Ishikawa (cell line): ENCODE measurements around the gene TCFL5.

Experiments used
- CEBPB ChIP-seq: IDR thresholded peaks from 2 replicates; pipeline ENCODE4 v1.6.1; 2012
- CREB1 ChIP-seq: IDR thresholded peaks from 2 replicates; pipeline ENCODE4 v1.6.1; 2012; ENCODE audit warnings: low read depth
- EGR1 ChIP-seq: IDR thresholded peaks from 2 replicates; pipeline ENCODE4 v1.6.1; 2012
- EP300 ChIP-seq: IDR thresholded peaks from 2 replicates; pipeline ENCODE4 v1.6.1; 2012; ENCODE audit warnings: borderline replicate concordance
- FOXM1 ChIP-seq: IDR thresholded peaks from 2 replicates; pipeline ENCODE4 v1.6.1; 2012; ENCODE audit warnings: low read depth, borderline replicate concordance
- MAX ChIP-seq: IDR thresholded peaks from 2 replicates; pipeline ENCODE4 v1.6.1; 2012
- NFIC ChIP-seq: IDR thresholded peaks from 2 replicates; pipeline ENCODE4 v1.6.1; 2012
- RAD21 ChIP-seq: IDR thresholded peaks from 2 replicates; pipeline ENCODE4 v1.6.1; 2012; ENCODE audit warnings: low read depth
- REST ChIP-seq: IDR thresholded peaks from 2 replicates; pipeline ENCODE4 v1.6.1; 2012; ENCODE audit warnings: low read depth, mild to moderate bottlenecking
- TAF1 ChIP-seq: IDR thresholded peaks from 2 replicates; pipeline ENCODE4 v1.6.1; 2012; ENCODE audit warnings: low read depth, mild to moderate bottlenecking
- TCF12 ChIP-seq: IDR thresholded peaks from 2 replicates; pipeline ENCODE4 v1.6.1; 2012; ENCODE audit warnings: low read depth
- TEAD4 ChIP-seq: IDR thresholded peaks from 2 replicates; pipeline ENCODE4 v1.6.1; 2012
- YY1 ChIP-seq: IDR thresholded peaks from 2 replicates; pipeline ENCODE4 v1.6.1; 2012; ENCODE audit warnings: low read depth
- ZBTB7A ChIP-seq: IDR thresholded peaks from 2 replicates; pipeline ENCODE4 v1.6.1; 2012; ENCODE audit warnings: low read depth
- TF ChIP-seq, protein P1 (sequence below): IDR thresholded peaks from 2 replicates; pipeline ENCODE4 v1.6.1; 2012

Gene TCFL5

DNA sequence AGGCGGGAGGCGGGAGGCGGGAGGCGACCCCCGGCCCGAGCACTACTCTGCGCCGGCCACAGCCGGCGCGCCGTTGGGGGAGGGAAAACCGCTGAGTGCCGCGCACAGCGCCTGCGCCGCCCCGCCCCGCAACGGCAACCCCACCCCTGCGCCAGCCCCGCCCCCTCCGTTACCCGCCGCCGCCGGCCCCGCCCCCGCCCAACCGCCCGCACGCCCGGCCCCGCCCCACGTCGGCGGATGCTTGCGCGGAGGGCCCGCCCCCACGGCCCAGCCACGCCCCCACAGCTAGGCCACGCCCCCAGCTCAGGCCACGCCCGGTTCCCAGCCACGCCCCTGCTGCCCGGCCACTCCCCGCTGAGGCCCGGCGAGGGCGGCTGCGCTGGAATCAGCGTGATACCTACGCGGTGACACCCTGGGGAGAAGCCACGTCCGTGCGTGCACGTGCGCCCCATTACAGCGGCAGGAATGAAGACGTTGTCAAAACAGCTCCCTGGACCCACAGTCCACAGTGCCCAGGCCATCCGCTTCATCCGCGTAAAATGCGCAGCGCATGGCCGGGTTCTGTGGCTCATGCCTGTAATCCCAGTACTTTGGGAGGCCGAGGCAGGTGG, at the start of gene TCFL5:
TSS of gene TCFL5 (minus strand) at position 97 of the 611 bp plus-strand sequence. CDS start 152 bp downstream, outside the sequence.
- TF ChIP-seq TEAD4: peak; percentile 33; the same call in 1 of the 2 replicates
- TF ChIP-seq CREB1: no peak
- TF ChIP-seq EP300: peak; percentile 8; the same call in 1 of the 2 replicates
- peak; percentile 100 for TF ChIP-seq MAX
- TF ChIP-seq TAF1: peak; percentile 39; the same call in 1 of the 2 replicates
- TF ChIP-seq YY1: no peak
- TF ChIP-seq, protein P1, sequence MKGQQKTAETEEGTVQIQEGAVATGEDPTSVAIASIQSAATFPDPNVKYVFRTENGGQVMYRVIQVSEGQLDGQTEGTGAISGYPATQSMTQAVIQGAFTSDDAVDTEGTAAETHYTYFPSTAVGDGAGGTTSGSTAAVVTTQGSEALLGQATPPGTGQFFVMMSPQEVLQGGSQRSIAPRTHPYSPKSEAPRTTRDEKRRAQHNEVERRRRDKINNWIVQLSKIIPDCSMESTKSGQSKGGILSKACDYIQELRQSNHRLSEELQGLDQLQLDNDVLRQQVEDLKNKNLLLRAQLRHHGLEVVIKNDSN: peak; percentile 58
- no peak for TF ChIP-seq CEBPB
- no peak for TF ChIP-seq FOXM1
- no peak for TF ChIP-seq ZBTB7A
- no peak for TF ChIP-seq EGR1
- TF ChIP-seq TCF12: 0 out of 2 replicates have a peak, but pooled peaks have one; percentile 41
- no peak for TF ChIP-seq NFIC
- TF ChIP-seq REST: no peak
- no peak for TF ChIP-seq RAD21

GRCh38 chr20:62910777-62911497, 49.3 kb upstream of the TCFL5 start:
- no peak for TF ChIP-seq EGR1
- TF ChIP-seq MAX: no peak
- no peak for TF ChIP-seq YY1
- TF ChIP-seq FOXM1: no peak
- TF ChIP-seq TAF1: no peak
- no peak for TF ChIP-seq ZBTB7A
- TF ChIP-seq TCF12: no peak
- no peak for TF ChIP-seq NFIC
- TF ChIP-seq, protein P1: no peak
- no peak for TF ChIP-seq EP300
- TF ChIP-seq CEBPB: no peak
- no peak for TF ChIP-seq RAD21
- TF ChIP-seq TEAD4: no peak
- no peak for TF ChIP-seq CREB1
- TF ChIP-seq REST: no peak

DNA sequence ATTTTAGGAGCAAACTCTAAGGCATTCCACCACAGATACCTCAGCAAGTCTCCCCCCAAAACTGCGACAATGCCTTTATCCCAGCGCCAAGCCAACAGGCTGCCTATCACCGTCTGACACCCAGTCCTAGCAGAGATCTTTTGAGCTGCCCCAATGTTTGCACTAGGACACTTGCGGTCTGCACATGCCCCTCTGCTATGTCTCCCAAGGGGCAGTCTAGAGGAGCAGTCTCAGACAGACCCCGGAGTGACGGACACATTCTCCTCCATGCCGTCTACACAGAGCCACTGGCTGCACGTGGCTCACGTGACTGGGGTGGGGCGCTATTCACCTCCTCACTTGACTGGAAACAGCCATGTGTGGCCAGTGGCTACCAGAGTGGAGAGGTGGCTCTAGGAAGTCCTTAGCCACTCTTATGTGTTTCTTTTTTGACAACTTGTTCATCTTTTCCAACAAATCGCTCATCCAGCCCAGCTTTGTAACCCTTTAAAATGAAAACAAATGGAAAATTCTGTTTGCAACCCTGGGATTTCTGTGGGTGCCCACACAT, 48.7 kb upstream of the TCFL5 start:
- TF ChIP-seq CEBPB (no peak), EGR1 (no peak)

DNA sequence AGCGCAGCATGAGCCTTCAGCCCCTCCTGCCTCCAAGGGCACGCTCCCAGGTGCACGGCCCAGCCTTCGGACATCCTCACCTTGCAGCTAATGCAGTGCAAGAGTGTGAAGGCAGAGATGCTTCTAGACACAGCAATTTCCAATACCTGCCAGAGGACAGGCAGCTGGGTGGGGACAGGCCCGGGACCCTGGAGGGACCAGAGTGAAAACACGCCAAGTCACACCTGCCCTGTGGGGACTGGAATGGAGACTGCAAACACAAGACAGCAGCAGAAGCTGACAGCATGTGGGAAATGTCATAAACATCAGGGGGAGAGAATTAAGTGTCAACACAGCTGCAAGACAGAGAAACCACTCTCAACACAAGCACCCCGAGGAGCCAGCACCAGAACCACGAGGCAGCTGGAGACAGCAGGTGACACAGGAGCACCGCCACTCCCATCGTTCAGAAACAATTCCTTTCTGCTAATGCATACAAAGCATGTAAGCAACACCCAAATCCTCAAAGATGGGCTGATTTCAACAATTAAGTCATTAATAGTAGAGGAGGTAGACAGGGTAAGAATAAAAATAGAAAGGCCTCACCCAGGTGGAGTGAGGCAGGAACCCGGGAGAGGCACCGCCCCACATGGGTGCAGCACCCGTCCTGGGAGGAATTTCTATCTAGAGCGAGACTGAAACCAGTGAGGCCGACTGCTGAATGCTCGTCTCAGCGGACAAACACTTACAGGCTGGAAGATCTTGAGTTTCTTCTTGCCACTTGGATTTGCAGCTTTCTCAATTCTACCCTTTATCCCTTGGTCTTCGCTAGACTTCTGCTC, 47.6 kb upstream of the TCFL5 start:
- TF ChIP-seq TCF12: no peak
- TF ChIP-seq, protein P1: no peak
- no peak for TF ChIP-seq EGR1
- TF ChIP-seq TEAD4: no peak
- no peak for TF ChIP-seq ZBTB7A
- no peak for TF ChIP-seq MAX
- no peak for TF ChIP-seq EP300
- TF ChIP-seq FOXM1: no peak
- TF ChIP-seq NFIC: no peak
- no peak for TF ChIP-seq CREB1
- TF ChIP-seq YY1: no peak
- no peak for TF ChIP-seq TAF1
- TF ChIP-seq RAD21: no peak
- no peak for TF ChIP-seq CEBPB
